Colon (tissue), 2 donors: ENCODE results near the gene STK11.

Experiments used
- FAIRE-seq: peaks from 2 replicates; lab custom pipeline; 2012; peaks lifted over from hg19 to GRCh38; lab: Jason Lieb, UNC
- donor health status: control.
- donor health status: control.

Gene STK11

DNA sequence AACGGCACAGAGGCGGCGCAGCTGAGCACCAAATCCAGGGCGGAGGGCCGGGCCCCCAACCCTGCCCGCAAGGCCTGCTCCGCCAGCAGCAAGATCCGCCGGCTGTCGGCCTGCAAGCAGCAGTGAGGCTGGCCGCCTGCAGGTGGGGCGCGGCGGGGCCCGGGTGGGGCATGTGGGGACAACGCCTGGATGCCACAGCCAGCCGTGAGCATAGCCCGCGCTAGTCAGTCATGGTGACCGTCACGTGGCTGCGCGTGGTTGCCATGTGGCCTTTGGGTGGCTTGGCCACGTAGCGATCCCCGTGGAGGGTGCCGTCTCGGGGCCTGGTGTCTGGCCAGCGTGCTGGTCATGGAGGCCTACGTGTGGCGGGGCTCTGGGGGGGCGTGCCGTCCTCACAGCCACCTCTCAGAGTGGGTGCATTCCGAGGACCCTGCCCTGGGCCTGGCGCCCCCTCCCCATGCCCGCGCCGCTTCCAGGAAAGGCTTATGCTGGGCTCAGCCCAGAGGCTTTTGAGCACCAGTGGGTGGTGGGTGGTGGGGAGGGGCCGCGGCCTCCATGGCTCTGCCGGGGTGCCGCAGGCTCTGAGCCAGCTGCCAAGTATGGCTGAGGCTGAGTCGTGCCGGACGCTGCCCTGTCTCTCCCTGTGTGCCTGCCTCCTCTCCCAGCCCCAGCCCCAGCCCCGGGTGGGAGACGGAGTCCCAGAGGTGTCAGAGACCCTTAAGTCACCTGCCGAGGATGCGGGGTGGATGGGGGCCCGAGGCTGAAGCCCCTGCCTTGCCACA lies 21.1 kb downstream of the STK11 start:
- no peak for FAIRE-seq

GRCh38 chr19:1227304-1228054 lies 21.9 kb downstream of the STK11 start:
- no peak for FAIRE-seq

- FAIRE-seq: no peak
Measured at GRCh38 chr19:1228161-1228957, 22.8 kb downstream of the STK11 start.

DNA sequence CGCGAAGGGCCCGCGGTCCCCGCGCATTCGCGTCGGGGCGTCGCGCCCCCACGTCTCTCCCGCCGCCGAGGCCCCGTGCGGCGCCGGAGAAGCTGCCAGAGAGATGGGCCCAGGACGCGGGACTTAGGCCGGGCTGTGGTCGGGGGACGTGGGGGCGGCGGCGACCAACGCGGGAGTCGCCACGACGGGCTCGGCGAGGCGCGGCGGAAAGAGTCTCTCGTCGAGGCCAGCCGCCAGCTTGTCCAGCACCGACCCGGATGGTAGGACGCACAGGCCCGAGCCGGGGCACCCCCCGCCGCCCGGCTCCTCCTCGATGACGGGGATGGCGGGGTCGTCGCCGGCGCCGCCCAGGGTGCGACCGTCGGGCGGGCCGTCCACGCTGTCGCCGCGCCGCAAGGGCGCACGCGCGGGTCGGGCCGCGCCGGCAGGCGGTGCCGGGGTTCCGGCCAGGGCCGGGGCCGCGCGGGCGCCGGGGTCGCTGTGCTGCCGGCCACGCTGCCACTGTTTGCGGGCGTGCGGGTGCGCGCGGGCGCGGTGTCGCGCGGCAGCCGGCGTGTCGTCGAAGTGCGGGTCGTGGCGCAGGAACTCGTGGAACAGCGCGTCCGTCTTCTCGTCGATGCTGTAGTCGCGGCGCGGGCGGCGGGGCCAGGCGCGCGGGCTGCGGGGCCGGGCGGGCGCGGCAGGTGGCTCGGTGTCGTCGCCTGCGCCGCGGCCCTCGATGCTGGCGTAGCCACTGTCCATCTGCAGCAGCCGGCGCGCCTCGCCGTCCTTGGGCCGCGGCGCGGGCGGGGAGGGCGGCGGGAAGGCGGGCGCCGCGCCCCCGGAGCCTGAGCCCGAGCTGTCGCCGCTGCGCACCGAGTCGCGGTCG lies 23.7 kb downstream of the STK11 start:
- FAIRE-seq: no peak

DNA sequence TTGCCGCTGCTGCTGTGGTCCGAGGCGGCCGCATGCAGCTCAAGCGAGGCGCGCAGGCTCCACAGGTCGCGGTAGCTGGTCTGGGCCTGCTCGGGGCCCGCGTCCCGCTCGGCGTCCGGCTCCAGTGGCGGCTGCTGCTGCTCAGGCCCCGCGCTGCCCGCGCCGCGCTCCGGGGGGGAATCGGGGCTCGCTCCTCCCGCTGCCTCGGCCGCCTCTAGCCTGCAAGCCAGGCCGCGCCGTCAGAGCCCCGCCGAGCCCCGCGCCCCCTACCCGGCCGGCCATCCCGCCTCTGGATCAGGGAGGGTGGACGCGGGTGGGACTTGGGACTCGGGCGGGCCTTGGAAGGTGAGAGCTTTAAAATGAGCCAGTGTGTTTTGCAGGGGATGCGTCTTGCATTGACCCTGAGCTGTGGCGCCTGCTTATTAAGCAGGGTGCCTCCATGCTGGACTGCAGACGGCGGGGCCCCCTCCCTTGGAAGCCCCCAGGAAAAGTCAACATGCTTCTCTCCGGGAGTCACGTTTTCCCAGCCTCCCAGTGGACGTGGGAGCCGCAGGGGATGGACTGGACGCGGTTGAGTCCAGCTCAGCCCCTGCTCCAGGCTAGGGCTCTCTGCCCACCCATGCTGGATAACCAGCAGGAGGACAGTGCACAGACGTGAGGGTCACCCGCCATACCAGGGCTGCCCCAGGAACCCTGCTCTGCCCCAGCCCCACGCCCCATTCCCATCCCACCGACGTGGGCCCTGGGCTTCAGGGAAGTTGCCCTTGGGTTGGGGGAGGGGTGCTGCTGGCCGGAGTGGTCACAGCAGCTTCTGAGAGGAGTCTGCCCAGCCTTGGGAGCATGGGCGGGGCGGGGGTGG lies 24.6 kb downstream of the STK11 start:
- no peak for FAIRE-seq

- FAIRE-seq: no peak
Measured at GRCh38 chr19:1230783-1231489, 25.4 kb downstream of the STK11 start.

DNA sequence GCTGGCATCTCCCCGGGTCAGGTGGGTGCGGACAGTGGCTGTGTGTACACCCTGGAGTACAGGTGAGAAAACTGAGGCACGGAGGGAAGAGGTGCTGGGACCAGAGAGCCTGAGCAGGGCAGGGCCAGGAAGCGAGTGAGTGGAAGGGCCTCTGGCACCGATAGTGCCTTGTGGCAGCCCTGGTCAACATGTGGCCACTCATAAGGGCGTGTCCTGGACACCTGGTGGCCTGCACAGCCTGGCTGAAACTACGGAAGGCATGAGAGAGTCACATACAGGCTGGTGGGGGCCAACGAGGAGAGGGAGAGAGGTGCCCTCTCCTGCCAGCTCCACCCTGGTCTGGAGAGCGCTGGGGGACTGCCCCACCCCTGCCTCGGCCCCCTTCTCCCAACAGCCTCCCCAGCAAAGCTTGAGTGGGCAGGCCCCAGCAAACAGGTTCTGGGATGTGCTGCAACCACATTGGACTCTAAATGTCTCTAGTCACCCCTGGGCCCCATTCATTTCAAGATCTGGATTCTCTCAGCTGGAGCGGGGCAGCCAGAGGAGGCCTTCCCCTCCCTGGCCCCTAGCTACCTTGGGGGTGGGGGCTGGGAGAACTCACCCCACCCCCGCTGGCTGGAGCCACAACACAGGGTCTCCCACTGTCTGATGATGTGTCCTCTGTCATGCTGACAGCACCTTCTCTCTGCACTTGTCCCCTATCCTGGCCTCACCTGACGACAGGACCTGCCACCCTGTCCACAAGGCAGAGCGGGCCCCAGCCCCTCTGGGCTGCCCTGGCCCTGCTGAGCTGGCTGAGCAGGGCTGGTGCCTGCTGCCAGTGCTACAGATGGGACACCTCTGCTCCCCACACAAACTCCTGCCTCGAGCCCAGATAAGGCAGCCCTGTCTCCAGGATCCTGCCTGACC lies 26.4 kb downstream of the STK11 start:
- no peak for FAIRE-seq

DNA sequence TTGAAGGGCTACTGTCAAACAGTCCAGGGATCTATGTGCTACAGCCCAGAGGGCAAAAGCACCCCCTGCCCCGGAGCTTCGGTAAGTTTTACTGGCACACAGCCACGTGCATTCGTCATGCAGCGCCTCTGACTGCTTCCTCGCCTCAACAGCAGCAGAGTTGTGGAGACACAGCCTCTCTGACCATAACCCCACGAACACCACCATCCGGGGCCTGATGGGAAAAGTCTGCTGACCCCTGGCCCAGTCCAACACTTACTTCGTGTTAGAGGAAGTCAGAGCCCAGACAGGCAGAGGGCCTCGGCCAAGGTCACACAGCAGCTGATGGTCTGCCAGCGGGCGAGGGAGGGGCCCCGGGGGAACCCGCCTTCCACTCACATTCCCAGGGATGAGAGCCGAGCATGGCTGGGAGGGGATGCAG lies 27.1 kb downstream of the STK11 start:
- no peak for FAIRE-seq

DNA sequence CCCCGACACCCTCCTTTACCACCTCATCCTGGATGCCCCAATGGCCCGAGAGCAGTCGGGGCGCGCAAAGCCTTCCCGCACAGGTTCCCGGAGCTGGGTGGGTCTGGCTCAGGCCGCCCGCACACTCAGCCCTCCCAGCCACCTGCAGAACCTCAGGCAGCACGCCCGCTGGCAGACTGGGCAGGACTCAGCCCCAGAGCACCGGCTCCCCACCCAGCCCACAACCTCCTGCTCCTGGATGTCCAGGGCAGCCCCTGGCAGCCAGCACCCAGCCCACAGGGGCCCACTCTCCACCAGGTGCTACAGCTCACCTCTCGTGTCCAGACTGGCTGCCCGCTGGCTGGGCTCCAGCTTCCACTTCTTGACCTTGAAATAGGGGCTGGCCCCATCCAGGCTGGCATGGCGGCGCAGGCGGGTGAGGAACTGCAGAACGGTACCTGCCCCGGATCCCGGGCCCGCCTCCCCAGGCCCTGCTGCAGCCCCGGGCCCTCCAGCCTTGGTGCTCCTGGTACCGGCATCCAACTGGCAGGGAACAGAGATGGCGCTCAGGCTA lies 27.6 kb downstream of the STK11 start:
- no peak for FAIRE-seq

- FAIRE-seq: no peak
Measured at GRCh38 chr19:1234051-1234954, 28.7 kb downstream of the STK11 start.

GRCh38 chr19:1234955-1235380 lies 29.4 kb downstream of the STK11 start:
- FAIRE-seq: no peak

GRCh38 chr19:1235625-1236538 lies 30.3 kb downstream of the STK11 start:
- FAIRE-seq: no peak

GRCh38 chr19:1236576-1236975 lies 31.0 kb downstream of the STK11 start:
- FAIRE-seq: no peak

DNA sequence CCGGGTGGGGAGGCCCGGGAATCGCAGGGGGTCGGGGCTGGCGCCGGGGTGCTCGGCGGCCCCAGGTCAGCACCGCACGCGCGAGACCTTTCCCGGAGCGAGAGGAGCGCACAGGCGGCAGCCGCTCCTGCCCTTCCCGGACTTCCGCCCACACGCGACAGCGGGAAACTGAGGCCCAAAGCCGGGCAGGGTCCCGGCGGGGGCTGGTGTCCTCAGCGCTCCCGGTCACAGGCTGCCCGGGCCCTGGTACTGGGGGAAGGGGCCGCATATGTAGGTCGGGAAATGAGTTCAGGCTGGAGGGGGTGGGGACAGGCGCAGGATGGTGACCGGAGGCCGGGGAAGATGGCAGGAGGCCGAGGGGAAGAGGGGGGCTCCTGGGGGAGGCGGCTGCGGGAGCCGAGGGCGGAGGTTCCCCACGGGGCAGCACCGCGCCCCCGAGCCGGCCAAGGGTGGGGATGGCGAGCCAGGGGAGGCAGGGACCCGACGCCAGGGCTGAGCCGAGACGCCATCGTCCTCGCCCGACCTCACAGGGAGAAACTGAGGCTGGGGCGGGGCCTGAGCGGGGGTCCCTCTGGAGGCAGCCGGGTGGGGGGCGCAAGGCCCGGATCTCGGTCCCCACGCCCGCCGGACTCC lies 31.6 kb downstream of the STK11 start:
- no peak for FAIRE-seq

GRCh38 chr19:1237754-1238368 lies 32.3 kb downstream of the STK11 start, which contains the start of gene CBARP:
Gene CBARP (minus strand): TSS chr19:1238005. CDS start chr19:1236100, 1,905 bp downstream.
- no peak for FAIRE-seq
